ENCODE measurements around the gene PKMYT1. TPM values are rescaled to one million over a fixed set of nuclear protein-coding genes. Genes with fewer than 3 reads are reported as not detected.

The PKMYT1 gene
- polyA plus RNA-seq, 2 of the 4 experiments (the other 2 are of a cell fraction), result 10.5 to 50.5 TPM

DNA sequence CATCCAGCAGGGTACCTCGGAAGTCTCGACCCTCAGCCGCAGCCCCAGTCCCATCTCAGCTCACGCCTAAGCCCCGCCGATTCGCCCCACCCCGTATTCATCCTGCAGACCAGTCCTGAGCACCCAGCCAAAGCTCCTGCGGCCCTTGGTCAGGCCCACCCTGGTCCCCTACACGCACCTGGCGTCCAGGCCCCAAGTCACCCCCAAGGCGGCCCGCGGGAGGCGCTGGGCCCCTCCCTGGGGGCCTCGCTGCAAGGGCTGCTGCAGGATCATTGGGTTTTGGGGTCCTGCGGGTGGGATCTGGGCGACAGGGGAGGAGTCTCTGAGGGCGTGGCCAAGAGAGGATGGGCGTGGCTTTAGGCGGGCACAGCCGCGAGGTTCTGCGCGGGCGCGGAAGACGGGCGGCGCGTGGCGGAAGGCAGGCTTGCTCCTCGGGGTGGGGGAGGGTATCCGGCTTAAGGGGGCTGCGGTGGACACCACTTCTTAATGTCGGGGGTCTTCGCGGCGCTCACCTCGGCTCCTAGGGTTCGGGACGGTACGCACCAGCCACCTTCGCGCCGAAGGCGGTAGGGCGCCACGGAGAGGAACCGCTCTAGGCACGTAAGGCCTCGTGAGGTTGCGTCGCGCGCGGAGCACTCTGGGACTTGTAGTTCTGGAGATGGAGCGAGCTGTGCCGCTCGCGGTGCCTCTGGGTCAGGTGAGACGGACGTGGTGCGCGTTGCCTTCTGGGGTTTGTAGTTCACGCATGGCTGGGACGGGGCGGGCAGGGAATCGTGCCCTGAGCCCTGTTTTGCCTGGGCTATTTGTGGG lies 43.6 kb upstream of the PKMYT1 start, which contains the start of the genes HCFC1R1 and THOC6 (continued):
- TF ChIP-seq CHD2 (IDR thresholded peaks at IDR 0.05; ENCODE audit: low read length, partially characterized antibody) (peak; percentile 71), TP53 (CRISPR knock-in tag; IDR thresholded peaks at IDR 0.05) (peak; percentile 99), ZC3H11A (IDR thresholded peaks at IDR 0.05) (no peak; the same call in 1 of the 2 replicates), HOXB5 (CRISPR knock-in tag; IDR thresholded peaks at IDR 0.05) (peak; percentile 86), CBX8 (IDR thresholded peaks at IDR 0.05) (no peak), RAD21 (conservative IDR thresholded peaks at IDR 0.05 in 1 of 2, IDR thresholded peaks at IDR 0.05 in 1 of 2) (no peak), SMC3 (IDR thresholded peaks at IDR 0.05) (no peak), NR3C1 (IDR thresholded peaks at IDR 0.05) (no peak), ZNF302 (CRISPR knock-in tag; IDR thresholded peaks at IDR 0.05) (no peak), HEYL (CRISPR knock-in tag; IDR thresholded peaks at IDR 0.05) (no peak), NPAS2 (CRISPR knock-in tag; IDR thresholded peaks at IDR 0.05; ENCODE audit: borderline replicate concordance) (no peak), KDM5A (IDR thresholded peaks at IDR 0.05) (no peak), SREBF2 (IDR thresholded peaks at IDR 0.05) (no peak), POLR2AphosphoS2 (conservative IDR thresholded peaks at IDR 0.05; ENCODE audit: low read length) (peak; percentile 100), CHD4 (IDR thresholded peaks at IDR 0.05; ENCODE audit: borderline replicate concordance) (no peak), KDM1A (IDR thresholded peaks at IDR 0.05; ENCODE audit: low read depth) (no peak), HOXA7 (CRISPR knock-in tag; IDR thresholded peaks at IDR 0.05) (peak; percentile 99), ESRRA (IDR thresholded peaks at IDR 0.05; ENCODE audit: borderline replicate concordance, low read length) (peak; percentile 57; the same call in 1 of the 2 replicates), GATA3 (IDR thresholded peaks at IDR 0.05; ENCODE audit: borderline replicate concordance) (peak; percentile 63), RCOR1 (IDR thresholded peaks at IDR 0.05; ENCODE audit: low read depth, low read length) (0 out of 2 replicates have a peak, but pooled peaks have one; percentile 11)
- TF ChIP-seq, protein P1, sequence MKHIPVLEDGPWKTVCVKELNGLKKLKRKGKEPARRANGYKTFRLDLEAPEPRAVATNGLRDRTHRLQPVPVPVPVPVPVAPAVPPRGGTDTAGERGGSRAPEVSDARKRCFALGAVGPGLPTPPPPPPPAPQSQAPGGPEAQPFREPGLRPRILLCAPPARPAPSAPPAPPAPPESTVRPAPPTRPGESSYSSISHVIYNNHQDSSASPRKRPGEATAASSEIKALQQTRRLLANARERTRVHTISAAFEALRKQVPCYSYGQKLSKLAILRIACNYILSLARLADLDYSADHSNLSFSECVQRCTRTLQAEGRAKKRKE (CRISPR knock-in tag; IDR thresholded peaks at IDR 0.05; ENCODE audit: low read depth), result peak; percentile 28; the same call in 1 of the 2 replicates
- TF ChIP-seq, protein P2, sequence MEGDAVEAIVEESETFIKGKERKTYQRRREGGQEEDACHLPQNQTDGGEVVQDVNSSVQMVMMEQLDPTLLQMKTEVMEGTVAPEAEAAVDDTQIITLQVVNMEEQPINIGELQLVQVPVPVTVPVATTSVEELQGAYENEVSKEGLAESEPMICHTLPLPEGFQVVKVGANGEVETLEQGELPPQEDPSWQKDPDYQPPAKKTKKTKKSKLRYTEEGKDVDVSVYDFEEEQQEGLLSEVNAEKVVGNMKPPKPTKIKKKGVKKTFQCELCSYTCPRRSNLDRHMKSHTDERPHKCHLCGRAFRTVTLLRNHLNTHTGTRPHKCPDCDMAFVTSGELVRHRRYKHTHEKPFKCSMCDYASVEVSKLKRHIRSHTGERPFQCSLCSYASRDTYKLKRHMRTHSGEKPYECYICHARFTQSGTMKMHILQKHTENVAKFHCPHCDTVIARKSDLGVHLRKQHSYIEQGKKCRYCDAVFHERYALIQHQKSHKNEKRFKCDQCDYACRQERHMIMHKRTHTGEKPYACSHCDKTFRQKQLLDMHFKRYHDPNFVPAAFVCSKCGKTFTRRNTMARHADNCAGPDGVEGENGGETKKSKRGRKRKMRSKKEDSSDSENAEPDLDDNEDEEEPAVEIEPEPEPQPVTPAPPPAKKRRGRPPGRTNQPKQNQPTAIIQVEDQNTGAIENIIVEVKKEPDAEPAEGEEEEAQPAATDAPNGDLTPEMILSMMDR (IDR thresholded peaks at IDR 0.05), result no peak
- TF ChIP-seq, protein P3, sequence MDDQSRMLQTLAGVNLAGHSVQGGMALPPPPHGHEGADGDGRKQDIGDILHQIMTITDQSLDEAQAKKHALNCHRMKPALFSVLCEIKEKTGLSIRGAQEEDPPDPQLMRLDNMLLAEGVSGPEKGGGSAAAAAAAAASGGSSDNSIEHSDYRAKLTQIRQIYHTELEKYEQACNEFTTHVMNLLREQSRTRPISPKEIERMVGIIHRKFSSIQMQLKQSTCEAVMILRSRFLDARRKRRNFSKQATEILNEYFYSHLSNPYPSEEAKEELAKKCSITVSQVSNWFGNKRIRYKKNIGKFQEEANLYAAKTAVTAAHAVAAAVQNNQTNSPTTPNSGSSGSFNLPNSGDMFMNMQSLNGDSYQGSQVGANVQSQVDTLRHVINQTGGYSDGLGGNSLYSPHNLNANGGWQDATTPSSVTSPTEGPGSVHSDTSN (IDR thresholded peaks at IDR 0.05), result peak; percentile 58
- TF ChIP-seq, protein P4, sequence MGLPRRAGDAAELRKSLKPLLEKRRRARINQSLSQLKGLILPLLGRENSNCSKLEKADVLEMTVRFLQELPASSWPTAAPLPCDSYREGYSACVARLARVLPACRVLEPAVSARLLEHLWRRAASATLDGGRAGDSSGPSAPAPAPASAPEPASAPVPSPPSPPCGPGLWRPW (IDR thresholded peaks at IDR 0.05), result no peak
- TF ChIP-seq, protein P5, sequence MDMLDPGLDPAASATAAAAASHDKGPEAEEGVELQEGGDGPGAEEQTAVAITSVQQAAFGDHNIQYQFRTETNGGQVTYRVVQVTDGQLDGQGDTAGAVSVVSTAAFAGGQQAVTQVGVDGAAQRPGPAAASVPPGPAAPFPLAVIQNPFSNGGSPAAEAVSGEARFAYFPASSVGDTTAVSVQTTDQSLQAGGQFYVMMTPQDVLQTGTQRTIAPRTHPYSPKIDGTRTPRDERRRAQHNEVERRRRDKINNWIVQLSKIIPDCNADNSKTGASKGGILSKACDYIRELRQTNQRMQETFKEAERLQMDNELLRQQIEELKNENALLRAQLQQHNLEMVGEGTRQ (IDR thresholded peaks at IDR 0.05), result peak; percentile 82

All from A549 (cell line).